CD8-positive, alpha-beta memory T cell (primary cell): ENCODE data around the gene ITIH5. TPM values are rescaled to one million over a fixed set of nuclear protein-coding genes. Genes with fewer than 3 reads are reported as not detected.

ENCODE experiments used
- CTCF ChIA-PET: fragments of 350-600 bp; sonication (Branson Sonifier 250); formaldehyde crosslinking; loops from one replicate; lab custom pipeline; 2021; ENCODE audit warnings: antibody characterized with exemption; lab: Charles Lee
- POLR2A ChIA-PET: fragments of 350-600 bp; sonication (Branson Sonifier 250); formaldehyde crosslinking; loops from one replicate; lab custom pipeline; 2021; ENCODE audit warnings: antibody characterized with exemption; lab: Charles Lee
- DNase-seq, 5 donors: peaks; one replicate each; pipeline versions ENCODE4 v3.0.0 to v3.0.0-alpha.2; 2020 to 2022; ENCODE audit warnings: mixed read lengths in 1 of 5
- H3K27ac ChIP-seq: one replicate; pipeline ENCODE4 v1.7.0; 2013; ENCODE audit warnings: low read depth, mild to moderate bottlenecking, low read length, moderate library complexity
- H3K27me3 ChIP-seq: 2 replicates; pipeline ENCODE4 v1.7.0; 2013; ENCODE audit warnings: low read length, mild to moderate bottlenecking; ENCODE audit not compliant: insufficient read depth, poor library complexity, severe bottlenecking
- H3K36me3 ChIP-seq: 2 replicates; pipeline ENCODE4 v1.7.0; 2013; ENCODE audit warnings: mild to moderate bottlenecking, low read length, moderate library complexity; ENCODE audit not compliant: insufficient read depth
- H3K4me1 ChIP-seq: 2 replicates; pipeline ENCODE4 v1.7.0; 2013; ENCODE audit warnings: mild to moderate bottlenecking, low read length, moderate library complexity; ENCODE audit not compliant: insufficient read depth
- H3K4me3 ChIP-seq: 2 replicates; pipeline ENCODE4 v1.7.0; 2013; ENCODE audit warnings: mild to moderate bottlenecking, low read length
- H3K9me3 ChIP-seq: 2 replicates; pipeline ENCODE4 v1.7.0; 2013; ENCODE audit warnings: mild to moderate bottlenecking, low read length
- H3K27ac Mint-ChIP-seq, 8 donors: one replicate each; pipeline ENCODE4 v1.8.0; 2020 to 2021; ENCODE audit warnings: mixed read lengths in 8 of 8, mild to moderate bottlenecking in 6 of 8, inconsistent platforms in 3 of 8, moderate library complexity in 3 of 8
- H3K27me3 Mint-ChIP-seq, 2 donors: one replicate each; pipeline ENCODE4 v1.8.0; 2020 to 2021; ENCODE audit warnings: mixed read lengths in 2 of 2, mild to moderate bottlenecking in 1 of 2, moderate library complexity in 1 of 2
- H3K36me3 Mint-ChIP-seq, 3 donors: one replicate each; pipeline ENCODE4 v1.8.0; 2020 to 2021; ENCODE audit warnings: mixed read lengths in 3 of 3, inconsistent platforms in 1 of 3, mild to moderate bottlenecking in 1 of 3
- H3K4me1 Mint-ChIP-seq, 3 donors: one replicate each; pipeline ENCODE4 v1.8.0; 2020 to 2021; ENCODE audit warnings: mixed read lengths in 3 of 3, inconsistent platforms in 1 of 3, mild to moderate bottlenecking in 1 of 3
- H3K4me3 Mint-ChIP-seq, 7 donors: one replicate each; pipeline ENCODE4 v1.8.0; 2020 to 2021; ENCODE audit warnings: mixed read lengths in 7 of 7, mild to moderate bottlenecking in 6 of 7, moderate library complexity in 4 of 7, inconsistent platforms in 2 of 7
- H3K9me3 Mint-ChIP-seq, 5 donors: one replicate each; pipeline ENCODE4 v1.8.0; 2020 to 2022; ENCODE audit warnings: mixed read lengths in 5 of 5, mild to moderate bottlenecking in 3 of 5, moderate library complexity in 2 of 5, inconsistent platforms in 1 of 5
- polyA plus RNA-seq: library from polyadenylated mRNA; unstranded; fragments of 300-500 nt; fragmentation: Illumina TruSeq; gene quantifications from one replicate; pipeline ENCODE4 v1.2.3, GENCODE V29; 2021
- total RNA-seq, 2 experiments: library from RNA; stranded (reverse); gene quantifications; one replicate each; pipeline ENCODE4 v1.2.3, GENCODE V29; 2021

The ITIH5 gene
- total and polyA plus RNA-seq, 3 experiments from 2014 or later, result not detected

GRCh38 chr10:7547206-7547605 is 119.6 kb downstream of the ITIH5 start:
- Mint-ChIP-seq H3K9me3 (no peaks in the 10 kb centered on the region), H3K27ac (no peak overlapping the region), H3K27me3 (peaks cover 1 to 3% of the 10 kb centered on the region in 2 donors), H3K36me3 (no peaks in the 10 kb centered on the region), H3K4me1 (no peaks in the 10 kb centered on the region), H3K4me3 (no peak overlapping the region)
- no peaks in the 10 kb centered on the region for H3K36me3 ChIP-seq
- no peak overlapping the region for H3K4me3 ChIP-seq
- no peak for DNase-seq
- POLR2A ChIA-PET, result no interaction called here
- CTCF ChIA-PET, result no interaction called here
- no peaks in the 10 kb centered on the region for H3K27me3 ChIP-seq
- H3K4me1 ChIP-seq, result no peaks in the 10 kb centered on the region
- H3K9me3 ChIP-seq, result no peaks in the 10 kb centered on the region
- no peak overlapping the region for H3K27ac ChIP-seq

GRCh38 chr10:7546385-7546967 is 120.3 kb downstream of the ITIH5 start:
- Mint-ChIP-seq H3K9me3 (no peaks in the 10 kb centered on the region), H3K4me1 (no peaks in the 10 kb centered on the region), H3K4me3 (no peak overlapping the region), H3K36me3 (no peaks in the 10 kb centered on the region), H3K27me3 (peaks cover 1 to 3% of the 10 kb centered on the region in 2 donors), H3K27ac (no peak overlapping the region)
- CTCF ChIA-PET, result interaction anchor here (1.3 kb wide), 1 partner anchor 140 kb away, joined by 3 read pairs; no protein-coding TSS in a partner anchor
- POLR2A ChIA-PET, result no interaction called here
- Histone ChIP-seq H3K9me3 (no peaks in the 10 kb centered on the region), H3K4me3 (no peak overlapping the region), H3K27ac (no peak overlapping the region), H3K27me3 (no peaks in the 10 kb centered on the region), H3K4me1 (no peaks in the 10 kb centered on the region), H3K36me3 (no peaks in the 10 kb centered on the region)
- no peak for DNase-seq

GRCh38 chr10:7545792-7546191 is 121.0 kb downstream of the ITIH5 start:
- no peak overlapping the region for H3K4me3 ChIP-seq
- H3K4me1 ChIP-seq, result no peaks in the 10 kb centered on the region
- ChIA-PET POLR2A (no interaction called here), CTCF (interaction anchor here (1.1 to 1.3 kb wide), 2 partner anchors 20 to 141 kb away, joined by 3 read pairs; no protein-coding TSS in a partner anchor)
- H3K9me3 ChIP-seq, result no peaks in the 10 kb centered on the region
- no peak for DNase-seq
- H3K27me3 ChIP-seq, result no peaks in the 10 kb centered on the region
- Mint-ChIP-seq H3K9me3 (no peaks in the 10 kb centered on the region), H3K27me3 (peaks cover 1 to 3% of the 10 kb centered on the region in 2 donors), H3K36me3 (no peaks in the 10 kb centered on the region), H3K27ac (no peak overlapping the region), H3K4me3 (no peak overlapping the region), H3K4me1 (no peaks in the 10 kb centered on the region)
- H3K27ac ChIP-seq, result no peak overlapping the region
- H3K36me3 ChIP-seq, result no peaks in the 10 kb centered on the region

DNA sequence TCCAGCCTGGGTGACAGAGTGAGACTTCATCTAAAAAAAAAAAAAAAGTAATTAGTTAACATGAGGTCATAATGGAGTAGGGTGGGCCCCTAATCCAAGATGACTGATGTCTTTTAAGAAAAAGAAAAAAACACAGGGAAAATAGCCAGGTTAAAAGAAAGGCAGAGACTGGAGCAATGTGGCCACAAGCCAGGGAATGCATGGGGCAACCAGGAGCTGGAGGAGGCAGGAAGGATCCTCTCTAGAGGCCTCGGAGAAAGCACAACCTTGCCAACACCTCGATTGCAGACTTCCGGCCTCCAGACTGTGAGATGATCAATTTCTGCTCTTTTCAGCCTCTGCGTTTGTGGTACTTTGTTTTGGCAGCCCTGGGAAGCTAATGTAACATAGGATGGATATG is 121.5 kb downstream of the ITIH5 start:
- Mint-ChIP-seq H3K9me3 (no peaks in the 10 kb centered on the region), H3K27me3 (peaks cover 1 to 3% of the 10 kb centered on the region in 2 donors), H3K4me3 (no peak overlapping the region), H3K4me1 (no peaks in the 10 kb centered on the region), H3K27ac (no peak overlapping the region), H3K36me3 (no peaks in the 10 kb centered on the region)
- no peak overlapping the region for H3K4me3 ChIP-seq
- H3K27ac ChIP-seq, result no peak overlapping the region
- ChIA-PET POLR2A (no interaction called here), CTCF (interaction anchor here (1.1 to 1.3 kb wide), 2 partner anchors 20 to 142 kb away, joined by 3 read pairs; no protein-coding TSS in a partner anchor)
- DNase-seq, result no peak
- no peaks in the 10 kb centered on the region for H3K4me1 ChIP-seq
- no peaks in the 10 kb centered on the region for H3K27me3 ChIP-seq
- H3K36me3 ChIP-seq, result no peaks in the 10 kb centered on the region
- no peaks in the 10 kb centered on the region for H3K9me3 ChIP-seq

- H3K27ac Mint-ChIP-seq, result no peak overlapping the region
- H3K9me3 Mint-ChIP-seq, result no peaks in the 10 kb centered on the region
- H3K36me3 Mint-ChIP-seq, result peaks cover 0 to 3% (median 0%) of the 10 kb centered on the region in 3 donors
- CTCF ChIA-PET, result no interaction called here
- Histone ChIP-seq H3K27me3 (no peaks in the 10 kb centered on the region), H3K27ac (no peak overlapping the region), H3K9me3 (no peaks in the 10 kb centered on the region), H3K4me3 (no peak overlapping the region), H3K4me1 (no peaks in the 10 kb centered on the region), H3K36me3 (no peaks in the 10 kb centered on the region)
- no peak for DNase-seq
- POLR2A ChIA-PET, result no interaction called here
- peaks cover 3 to 4% (median 4%) of the 10 kb centered on the region in 3 donors for H3K4me1 Mint-ChIP-seq
- peaks cover 3% of the 10 kb centered on the region in 2 donors for H3K27me3 Mint-ChIP-seq
- H3K4me3 Mint-ChIP-seq, result no peak overlapping the region
These were observed 122.6 kb downstream of the ITIH5 start for GRCh38 chr10:7544203-7544602.

GRCh38 chr10:7542189-7542914 is 124.4 kb downstream of the ITIH5 start:
- H3K4me3 Mint-ChIP-seq, result no peak overlapping the region
- Histone ChIP-seq H3K27me3 (no peaks in the 10 kb centered on the region), H3K36me3 (no peaks in the 10 kb centered on the region), H3K9me3 (no peaks in the 10 kb centered on the region), H3K4me3 (no peak overlapping the region), H3K4me1 (peaks cover 4% of the 10 kb centered on the region), H3K27ac (no peak overlapping the region)
- H3K9me3 Mint-ChIP-seq, result peaks cover 0 to 10% (median 6%) of the 10 kb centered on the region in 5 donors
- H3K36me3 Mint-ChIP-seq, result peaks cover 0 to 21% (median 2%) of the 10 kb centered on the region in 3 donors
- no peak overlapping the region for H3K27ac Mint-ChIP-seq
- peaks cover 9 to 10% (median 10%) of the 10 kb centered on the region in 3 donors for H3K4me1 Mint-ChIP-seq
- ChIA-PET POLR2A (no interaction called here), CTCF (no interaction called here)
- DNase-seq, result no peak
- peaks cover 2 to 3% of the 10 kb centered on the region in 2 donors for H3K27me3 Mint-ChIP-seq

GRCh38 chr10:7541137-7542087 is 125.4 kb downstream of the ITIH5 start:
- Mint-ChIP-seq H3K9me3 (peaks cover 0 to 10% (median 6%) of the 10 kb centered on the region in 5 donors), H3K4me1 (peaks cover 9 to 10% (median 10%) of the 10 kb centered on the region in 3 donors), H3K27ac (no peak overlapping the region), H3K36me3 (peaks cover 0 to 21% (median 2%) of the 10 kb centered on the region in 3 donors), H3K4me3 (no peak overlapping the region), H3K27me3 (peaks cover 2 to 3% of the 10 kb centered on the region in 2 donors)
- peaks cover 4% of the 10 kb centered on the region for H3K4me1 ChIP-seq
- H3K36me3 ChIP-seq, result no peaks in the 10 kb centered on the region
- H3K27ac ChIP-seq, result no peak overlapping the region
- no peaks in the 10 kb centered on the region for H3K27me3 ChIP-seq
- ChIA-PET CTCF (interaction anchor here (0.6 kb wide), 1 partner anchor 59 kb away, joined by 3 read pairs; no protein-coding TSS in a partner anchor), POLR2A (no interaction called here)
- no peaks in the 10 kb centered on the region for H3K9me3 ChIP-seq
- no peak for DNase-seq
- no peak overlapping the region for H3K4me3 ChIP-seq
